H1 (cell line): ENCODE measurements around the gene SYNJ1.

ENCODE experiments used
- BRCA1 ChIP-seq: IDR thresholded peaks from 2 replicates; pipeline ENCODE4 v1.6.1; 2012; ENCODE audit warnings: low read depth, low read length, improper control_type of control experiment
- CEBPB ChIP-seq: IDR thresholded peaks from 2 replicates; pipeline ENCODE4 v1.6.1; 2012; ENCODE audit warnings: low read depth, low read length
- CTCF ChIP-seq, 3 experiments: IDR thresholded peaks; 1 replicate in 2 of 3; 2 replicates in 1 of 3; pipeline versions ENCODE4 v1.5.1 to v1.6.1; 2011; ENCODE audit warnings: low read length in 3 of 3, mild to moderate bottlenecking in 3 of 3, inconsistent platforms in 2 of 3, low read depth in 1 of 3, moderate library complexity in 1 of 3; ENCODE audit not compliant: insufficient read depth in 1 of 3; ENCODE audit errors: control extremely low read depth in 1 of 3
- EGR1 ChIP-seq: IDR thresholded peaks from 2 replicates; pipeline ENCODE4 v1.6.1; 2011; ENCODE audit warnings: low read depth, low read length, borderline replicate concordance
- EP300 ChIP-seq, 2 experiments: IDR thresholded peaks; 1 replicate in 1 of 2; 2 replicates in 1 of 2; pipeline ENCODE4 v1.6.1; 2011 to 2012; ENCODE audit warnings: low read depth in 2 of 2, low read length in 2 of 2, mild to moderate bottlenecking in 2 of 2, borderline replicate concordance in 1 of 2, inconsistent platforms in 1 of 2, moderate library complexity in 1 of 2
- EZH2 ChIP-seq: fragments of 200-600 bp; sonication (generic); IDR thresholded peaks from 2 replicates; pipeline ENCODE4 v1.7.1; 2012; ENCODE audit warnings: low read depth, mild to moderate bottlenecking, moderate library complexity, low read length, inconsistent platforms; ENCODE audit not compliant: severe bottlenecking
- HDAC2 ChIP-seq, 2 experiments: fragments of 300-600 bp in 1 of 2; sonication (generic) in 1 of 2; IDR thresholded peaks; 2 replicates each; pipeline ENCODE4 v1.6.1; 2011 to 2012; ENCODE audit warnings: low read depth in 2 of 2, low read length in 2 of 2, mild to moderate bottlenecking in 2 of 2, moderate library complexity in 2 of 2, borderline replicate concordance in 1 of 2, inconsistent platforms in 1 of 2
- JUN ChIP-seq: IDR thresholded peaks from 2 replicates; pipeline ENCODE4 v1.6.1; 2011; ENCODE audit warnings: low read depth, mild to moderate bottlenecking, improper control_type of control experiment, low read length
- MAX ChIP-seq: IDR thresholded peaks from 2 replicates; pipeline ENCODE4 v1.6.1; 2012; ENCODE audit warnings: inconsistent platforms
- POLR2AphosphoS5 ChIP-seq: IDR thresholded peaks from 2 replicates; pipeline ENCODE4 v1.6.1; 2011; ENCODE audit warnings: low read depth, low read length
- SRF ChIP-seq: IDR thresholded peaks from 2 replicates; pipeline ENCODE4 v1.6.1; 2011; ENCODE audit warnings: mild to moderate bottlenecking, low read depth, low read length, moderate library complexity
- TAF7 ChIP-seq: optimal IDR thresholded peaks from 2 replicates; pipeline ENCODE3; 2011; ENCODE audit warnings: low read depth, mild to moderate bottlenecking, inconsistent platforms, low read length, moderate library complexity, borderline replicate concordance
- TBP ChIP-seq: IDR thresholded peaks from 2 replicates; pipeline ENCODE4 v1.6.1; 2011; ENCODE audit warnings: low read depth, low read length, improper control_type of control experiment

GRCh38 chr21:32682696-32683474 is 44.9 kb downstream of the SYNJ1 start:
- TF ChIP-seq CEBPB, result no peak
- TF ChIP-seq MAX, result no peak
- no peak for TF ChIP-seq SRF
- TF ChIP-seq CTCF (IDR thresholded peaks at IDR 0.05; ENCODE audit: control extremely low read depth in 1 of 3, insufficient read depth in 1 of 3, low read depth in 1 of 3, low read length in 3 of 3), result no peak
- no peak for TF ChIP-seq EZH2
- no peak for TF ChIP-seq POLR2AphosphoS5
- TF ChIP-seq EGR1, result no peak
- no peak for TF ChIP-seq EP300 (IDR thresholded peaks at IDR 0.05; ENCODE audit: borderline replicate concordance in 1 of 2, low read depth in 2 of 2, low read length in 2 of 2)
- TF ChIP-seq TAF7, result no peak
- no peak for TF ChIP-seq TBP
- TF ChIP-seq HDAC2 (IDR thresholded peaks at IDR 0.05; ENCODE audit: borderline replicate concordance in 1 of 2, low read depth in 2 of 2, low read length in 2 of 2), result no peak
- no peak for TF ChIP-seq BRCA1
- TF ChIP-seq JUN, result no peak
